ENCODE measurements around the gene RABGAP1L. TPM values are rescaled to one million over a fixed set of nuclear protein-coding genes. Genes with fewer than 3 reads are reported as not detected.
"Not testable (repeated sequence)": the region's sequence is repeated elsewhere in the genome, so short reads cannot be mapped to it uniquely, and the experiment has no call there.

Gene RABGAP1L
- polyA plus RNA-seq, 4 donors = 20.6 to 53.9 (median 25.1) TPM

- DNase-seq (peak in 1 of 2 donors; percentile 9), FAIRE-seq (no peak)
- H3K27me3 ChIP-seq (ENCODE audit: control insufficient read depth in 3 of 3, insufficient read depth in 3 of 3, low read length in 3 of 3) = no peaks in the 10 kb centered on the region
- peaks cover 0 to 6% (median 0%) of the 10 kb centered on the region in 3 donors for H3K4me1 ChIP-seq (ENCODE audit: control insufficient read depth in 3 of 3, insufficient read depth in 2 of 3, low read depth in 1 of 3, low read length in 2 of 3)
- 66 to 79% (median 69%) methylated on average over 4 of the region's 4 CpGs for WGBS, 3 donors
- H3K27ac ChIP-seq (ENCODE audit: low read depth in 1 of 3, low read length in 2 of 3) = no peak overlapping the region
- no peak overlapping the region for H3K4me3 ChIP-seq (ENCODE audit: low read depth in 1 of 3, low read length in 3 of 3)
- H3K9me3 ChIP-seq (ENCODE audit: control insufficient read depth in 2 of 2, insufficient read depth in 1 of 2, low read depth in 1 of 2, low read length in 1 of 2) = no peaks in the 10 kb centered on the region
- no peaks in the 10 kb centered on the region for H3K36me3 ChIP-seq (ENCODE audit: control insufficient read depth in 3 of 3, insufficient read depth in 2 of 3, low read depth in 1 of 3, low read length in 3 of 3)
Measured at GRCh38 chr1:175033953-175034352, 874.6 kb downstream of the RABGAP1L start.

- H3K27ac ChIP-seq (ENCODE audit: low read depth in 1 of 3, low read length in 2 of 3) = no peak overlapping the region
- WGBS, 3 donors = 46 to 61% (median 53%) methylated on average over 2 of the region's 2 CpGs
Measured at GRCh38 chr1:175034775-175035174, 875.5 kb downstream of the RABGAP1L start.

GRCh38 chr1:175035865-175036264 lies 876.5 kb downstream of the RABGAP1L start:
- DNase-seq (no peak), FAIRE-seq (no peak)
- Histone ChIP-seq H3K27ac (ENCODE audit: low read depth in 1 of 3, low read length in 2 of 3) (no peak overlapping the region), H3K4me1 (ENCODE audit: control insufficient read depth in 3 of 3, insufficient read depth in 2 of 3, low read depth in 1 of 3, low read length in 2 of 3) (no peaks in the 10 kb centered on the region), H3K9me3 (ENCODE audit: control insufficient read depth in 2 of 2, insufficient read depth in 1 of 2, low read depth in 1 of 2, low read length in 1 of 2) (no peaks in the 10 kb centered on the region), H3K36me3 (ENCODE audit: control insufficient read depth in 3 of 3, insufficient read depth in 2 of 3, low read depth in 1 of 3, low read length in 3 of 3) (no peaks in the 10 kb centered on the region), H3K4me3 (ENCODE audit: low read depth in 1 of 3, low read length in 3 of 3) (no peak overlapping the region), H3K27me3 (ENCODE audit: control insufficient read depth in 3 of 3, insufficient read depth in 3 of 3, low read length in 3 of 3) (no peaks in the 10 kb centered on the region)
- 91 to 94% (median 92%) methylated on average over 6 of the region's 6 CpGs for WGBS, 3 donors

More at GRCh38 chr1:175034775-175035174, 875.5 kb downstream of the RABGAP1L start:
- Histone ChIP-seq H3K9me3 (ENCODE audit: control insufficient read depth in 2 of 2, insufficient read depth in 1 of 2, low read depth in 1 of 2, low read length in 1 of 2) (no peaks in the 10 kb centered on the region), H3K36me3 (ENCODE audit: control insufficient read depth in 3 of 3, insufficient read depth in 2 of 3, low read depth in 1 of 3, low read length in 3 of 3) (no peaks in the 10 kb centered on the region), H3K4me1 (ENCODE audit: control insufficient read depth in 3 of 3, insufficient read depth in 2 of 3, low read depth in 1 of 3, low read length in 2 of 3) (no peaks in the 10 kb centered on the region), H3K27me3 (ENCODE audit: control insufficient read depth in 3 of 3, insufficient read depth in 3 of 3, low read length in 3 of 3) (no peaks in the 10 kb centered on the region), H3K4me3 (ENCODE audit: low read depth in 1 of 3, low read length in 3 of 3) (no peak overlapping the region)
- no peak for FAIRE-seq
- DNase-seq = no peak

GRCh38 chr1:175036476-175036875 lies 877.2 kb downstream of the RABGAP1L start:
- Histone ChIP-seq H3K27ac (ENCODE audit: low read depth in 1 of 3, low read length in 2 of 3) (no peak overlapping the region), H3K36me3 (ENCODE audit: control insufficient read depth in 3 of 3, insufficient read depth in 2 of 3, low read depth in 1 of 3, low read length in 3 of 3) (no peaks in the 10 kb centered on the region), H3K9me3 (ENCODE audit: control insufficient read depth in 2 of 2, insufficient read depth in 1 of 2, low read depth in 1 of 2, low read length in 1 of 2) (no peaks in the 10 kb centered on the region), H3K27me3 (ENCODE audit: control insufficient read depth in 3 of 3, insufficient read depth in 3 of 3, low read length in 3 of 3) (no peaks in the 10 kb centered on the region), H3K4me1 (ENCODE audit: control insufficient read depth in 3 of 3, insufficient read depth in 2 of 3, low read depth in 1 of 3, low read length in 2 of 3) (no peaks in the 10 kb centered on the region), H3K4me3 (ENCODE audit: low read depth in 1 of 3, low read length in 3 of 3) (no peak overlapping the region)
- WGBS, 3 donors = 61 to 68% (median 65%) methylated on average over 3 of the region's 3 CpGs
- FAIRE-seq (no peak), DNase-seq (no peak)

- Histone ChIP-seq H3K4me1 (ENCODE audit: control insufficient read depth in 3 of 3, insufficient read depth in 2 of 3, low read depth in 1 of 3, low read length in 2 of 3) (no peaks in the 10 kb centered on the region), H3K4me3 (ENCODE audit: low read depth in 1 of 3, low read length in 3 of 3) (no peak overlapping the region), H3K27ac (ENCODE audit: low read depth in 1 of 3, low read length in 2 of 3) (no peak overlapping the region), H3K9me3 (ENCODE audit: control insufficient read depth in 2 of 2, insufficient read depth in 1 of 2, low read depth in 1 of 2, low read length in 1 of 2) (no peaks in the 10 kb centered on the region), H3K36me3 (ENCODE audit: control insufficient read depth in 3 of 3, insufficient read depth in 2 of 3, low read depth in 1 of 3, low read length in 3 of 3) (no peaks in the 10 kb centered on the region), H3K27me3 (ENCODE audit: control insufficient read depth in 3 of 3, insufficient read depth in 3 of 3, low read length in 3 of 3) (no peaks in the 10 kb centered on the region)
- FAIRE-seq (no peak), DNase-seq (no peak)
- 53 to 61% (median 61%) methylated on average over 7 of the region's 7 CpGs for WGBS, 3 donors
Measured at GRCh38 chr1:175037416-175037815, 878.1 kb downstream of the RABGAP1L start.

GRCh38 chr1:175040324-175040879 lies 881.1 kb downstream of the RABGAP1L start:
- 52 to 70% (median 67%) methylated on average over 4 of the region's 4 CpGs for WGBS, 3 donors
- FAIRE-seq (no peak), DNase-seq (no peak)
- no peaks in the 10 kb centered on the region for H3K27me3 ChIP-seq (ENCODE audit: control insufficient read depth in 3 of 3, insufficient read depth in 3 of 3, low read length in 3 of 3)
- H3K4me3 ChIP-seq (ENCODE audit: low read depth in 1 of 3, low read length in 3 of 3) = no peak overlapping the region
- H3K9me3 ChIP-seq (ENCODE audit: control insufficient read depth in 2 of 2, insufficient read depth in 1 of 2, low read depth in 1 of 2, low read length in 1 of 2) = no peaks in the 10 kb centered on the region
- H3K4me1 ChIP-seq (ENCODE audit: control insufficient read depth in 3 of 3, insufficient read depth in 2 of 3, low read depth in 1 of 3, low read length in 2 of 3) = no peaks in the 10 kb centered on the region
- no peaks in the 10 kb centered on the region for H3K36me3 ChIP-seq (ENCODE audit: control insufficient read depth in 3 of 3, insufficient read depth in 2 of 3, low read depth in 1 of 3, low read length in 3 of 3)
- no peak overlapping the region for H3K27ac ChIP-seq (ENCODE audit: low read depth in 1 of 3, low read length in 2 of 3)

GRCh38 chr1:175042650-175043049 lies 883.3 kb downstream of the RABGAP1L start:
- FAIRE-seq = no peak
- 69 to 75% (median 74%) methylated on average over 3 of the region's 3 CpGs for WGBS, 3 donors

GRCh38 chr1:175043824-175044223 lies 884.5 kb downstream of the RABGAP1L start:
- Histone ChIP-seq H3K9me3 (ENCODE audit: control insufficient read depth in 2 of 2, insufficient read depth in 1 of 2, low read depth in 1 of 2, low read length in 1 of 2) (no peaks in the 10 kb centered on the region), H3K27ac (ENCODE audit: low read depth in 1 of 3, low read length in 2 of 3) (no peak overlapping the region), H3K36me3 (ENCODE audit: control insufficient read depth in 3 of 3, insufficient read depth in 2 of 3, low read depth in 1 of 3, low read length in 3 of 3) (no peaks in the 10 kb centered on the region), H3K27me3 (ENCODE audit: control insufficient read depth in 3 of 3, insufficient read depth in 3 of 3, low read length in 3 of 3) (no peaks in the 10 kb centered on the region), H3K4me3 (ENCODE audit: low read depth in 1 of 3, low read length in 3 of 3) (no peak overlapping the region), H3K4me1 (ENCODE audit: control insufficient read depth in 3 of 3, insufficient read depth in 2 of 3, low read depth in 1 of 3, low read length in 2 of 3) (no peaks in the 10 kb centered on the region)
- no peak for FAIRE-seq
- DNase-seq = no peak
- WGBS, 3 donors = 65 to 76% (median 75%) methylated on average over 19 of the region's 19 CpGs

More at GRCh38 chr1:175042650-175043049, 883.3 kb downstream of the RABGAP1L start:
- Histone ChIP-seq H3K27ac (ENCODE audit: low read depth in 1 of 3, low read length in 2 of 3) (no peak overlapping the region), H3K27me3 (ENCODE audit: control insufficient read depth in 3 of 3, insufficient read depth in 3 of 3, low read length in 3 of 3) (no peaks in the 10 kb centered on the region), H3K36me3 (ENCODE audit: control insufficient read depth in 3 of 3, insufficient read depth in 2 of 3, low read depth in 1 of 3, low read length in 3 of 3) (no peaks in the 10 kb centered on the region), H3K4me1 (ENCODE audit: control insufficient read depth in 3 of 3, insufficient read depth in 2 of 3, low read depth in 1 of 3, low read length in 2 of 3) (no peaks in the 10 kb centered on the region), H3K4me3 (ENCODE audit: low read depth in 1 of 3, low read length in 3 of 3) (no peak overlapping the region), H3K9me3 (ENCODE audit: control insufficient read depth in 2 of 2, insufficient read depth in 1 of 2, low read depth in 1 of 2, low read length in 1 of 2) (no peaks in the 10 kb centered on the region)
- DNase-seq = no peak

GRCh38 chr1:175044591-175044990 lies 885.3 kb downstream of the RABGAP1L start:
- not testable (repeated sequence) for H3K36me3 ChIP-seq (ENCODE audit: control insufficient read depth in 3 of 3, insufficient read depth in 2 of 3, low read depth in 1 of 3, low read length in 3 of 3); FAIRE-seq; H3K27me3 ChIP-seq (ENCODE audit: control insufficient read depth in 3 of 3, insufficient read depth in 3 of 3, low read length in 3 of 3); DNase-seq; H3K4me3 ChIP-seq (ENCODE audit: low read depth in 1 of 3, low read length in 3 of 3); H3K27ac ChIP-seq (ENCODE audit: low read depth in 1 of 3, low read length in 2 of 3); H3K4me1 ChIP-seq (ENCODE audit: control insufficient read depth in 3 of 3, insufficient read depth in 2 of 3, low read depth in 1 of 3, low read length in 2 of 3); H3K9me3 ChIP-seq (ENCODE audit: control insufficient read depth in 2 of 2, insufficient read depth in 1 of 2, low read depth in 1 of 2, low read length in 1 of 2)
- WGBS, 3 donors = 82 to 89% (median 87%) methylated on average over 18 of the region's 18 CpGs
